Subcutaneous abdominal adipose tissue (tissue), 5 donors: ENCODE measurements around the gene MRGPRG.

Experiments used
- H3K27ac ChIP-seq: one replicate; pipeline ENCODE4 v1.7.0; 2013; ENCODE audit warnings: low read depth, mild to moderate bottlenecking, inconsistent platforms, low read length, moderate library complexity
- H3K27me3 ChIP-seq, 5 donors: one replicate each; pipeline ENCODE4 v1.7.0; 2013; ENCODE audit warnings: low read length in 5 of 5, inconsistent platforms in 1 of 5; ENCODE audit not compliant: control insufficient read depth in 5 of 5, insufficient read depth in 4 of 5
- H3K36me3 ChIP-seq, 5 donors: one replicate each; pipeline ENCODE4 v1.7.0; 2013; ENCODE audit warnings: low read length in 5 of 5; ENCODE audit not compliant: control insufficient read depth in 5 of 5, insufficient read depth in 5 of 5
- H3K4me1 ChIP-seq, 5 donors: one replicate each; pipeline ENCODE4 v1.7.0; 2013; ENCODE audit warnings: low read length in 5 of 5, mild to moderate bottlenecking in 3 of 5, moderate library complexity in 1 of 5; ENCODE audit not compliant: control insufficient read depth in 5 of 5, insufficient read depth in 5 of 5
- H3K4me3 ChIP-seq, 5 donors: one replicate each; pipeline ENCODE4 v1.7.0; 2013; ENCODE audit warnings: low read length in 5 of 5, low read depth in 1 of 5
- H3K9ac ChIP-seq, 5 donors: one replicate each; pipeline ENCODE4 v1.7.0; 2013; ENCODE audit warnings: low read length in 5 of 5, mild to moderate bottlenecking in 4 of 5, moderate library complexity in 3 of 5
- H3K9me3 ChIP-seq, 5 donors: one replicate each; pipeline ENCODE4 v1.7.0; 2013; ENCODE audit warnings: low read length in 5 of 5; ENCODE audit not compliant: control insufficient read depth in 5 of 5
- donor health status: healthy.
- donor health status: healthy.
- donor health status: healthy.
- donor health status: healthy.
- donor health status: healthy.

MRGPRG gene

DNA sequence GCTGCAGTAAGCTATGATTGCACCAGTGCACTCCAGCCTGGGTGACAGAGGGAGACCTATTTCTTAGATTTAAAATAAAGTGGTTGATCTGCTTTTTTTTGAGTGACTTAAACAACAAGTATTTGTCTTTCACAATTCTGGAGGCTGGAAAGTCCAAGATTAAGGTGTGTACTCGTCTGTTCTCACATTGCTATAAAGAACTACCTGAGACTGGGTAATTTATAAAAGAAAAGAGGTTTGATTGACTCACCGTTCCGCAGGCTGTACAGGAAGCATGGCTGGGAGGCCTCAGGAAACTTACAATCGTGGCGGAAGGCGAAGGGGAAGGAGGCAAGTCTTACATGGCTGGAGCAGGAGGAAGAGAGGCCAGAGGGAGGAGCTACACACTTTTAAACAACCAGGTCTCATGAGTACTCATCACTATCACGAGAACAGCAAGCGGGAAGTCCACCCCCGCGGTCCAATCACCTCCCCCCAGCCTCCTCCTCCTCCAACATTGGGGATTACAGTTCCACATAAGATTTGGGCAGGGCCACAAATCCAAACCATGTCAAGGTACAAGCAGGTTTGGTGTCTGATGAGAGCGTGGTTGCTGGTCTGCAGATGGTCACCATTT lies 33.8 kb downstream of the MRGPRG start:
- H3K4me1 ChIP-seq: no peaks in the 10 kb centered on the region
- H3K9me3 ChIP-seq: no peaks in the 10 kb centered on the region
- H3K4me3 ChIP-seq: no peak overlapping the region
- H3K27ac ChIP-seq: no peak overlapping the region
- peaks cover 0 to 5% (median 4%) of the 10 kb centered on the region in 5 donors for H3K27me3 ChIP-seq
- no peaks in the 10 kb centered on the region for H3K36me3 ChIP-seq
- no peak overlapping the region for H3K9ac ChIP-seq

DNA sequence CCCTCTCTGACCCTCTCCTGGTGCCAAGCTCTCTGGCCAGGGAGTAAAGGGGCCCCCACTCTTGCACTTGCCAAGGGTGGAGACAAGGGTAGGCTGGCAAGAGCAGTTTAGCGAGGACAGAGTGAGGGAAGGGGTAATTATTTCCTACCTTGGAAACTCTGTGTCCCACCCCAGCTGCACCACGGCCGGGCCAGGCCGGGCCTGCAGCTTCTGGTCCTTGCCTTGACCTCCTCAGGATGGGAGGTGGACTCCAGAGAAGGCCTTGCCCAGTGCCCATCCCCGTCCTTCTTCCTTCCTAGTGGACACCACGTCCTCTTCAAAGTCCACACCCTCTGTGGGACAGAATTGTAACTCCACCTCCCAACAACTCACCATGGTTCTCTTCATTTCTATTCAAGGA lies 35.1 kb downstream of the MRGPRG start:
- H3K9me3 ChIP-seq: no peaks in the 10 kb centered on the region
- H3K27me3 ChIP-seq: no peaks in the 10 kb centered on the region
- no peak overlapping the region for H3K9ac ChIP-seq
- no peaks in the 10 kb centered on the region for H3K4me1 ChIP-seq
- H3K36me3 ChIP-seq: no peaks in the 10 kb centered on the region
- no peak overlapping the region for H3K4me3 ChIP-seq
- no peak overlapping the region for H3K27ac ChIP-seq

DNA sequence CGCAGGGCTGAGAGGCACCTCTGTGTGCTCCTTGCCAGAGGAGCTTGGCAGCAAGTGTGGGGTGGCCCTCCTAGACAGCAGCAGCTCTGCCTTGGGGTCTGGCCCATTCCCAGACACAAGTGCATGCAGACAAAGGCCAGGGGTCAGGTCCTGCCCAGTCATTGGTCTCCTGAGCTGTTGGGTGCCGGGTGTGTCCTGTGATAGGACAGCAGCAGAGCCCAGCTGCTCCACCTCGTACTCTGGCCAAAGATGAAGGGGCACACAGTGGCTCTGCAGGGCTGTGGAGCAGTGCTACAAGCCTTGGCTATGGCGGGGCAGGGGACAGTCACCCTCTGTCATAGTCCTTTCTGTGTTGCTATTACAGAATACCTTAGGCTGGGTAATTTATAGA lies 36.2 kb downstream of the MRGPRG start:
- no peaks in the 10 kb centered on the region for H3K9me3 ChIP-seq

DNA sequence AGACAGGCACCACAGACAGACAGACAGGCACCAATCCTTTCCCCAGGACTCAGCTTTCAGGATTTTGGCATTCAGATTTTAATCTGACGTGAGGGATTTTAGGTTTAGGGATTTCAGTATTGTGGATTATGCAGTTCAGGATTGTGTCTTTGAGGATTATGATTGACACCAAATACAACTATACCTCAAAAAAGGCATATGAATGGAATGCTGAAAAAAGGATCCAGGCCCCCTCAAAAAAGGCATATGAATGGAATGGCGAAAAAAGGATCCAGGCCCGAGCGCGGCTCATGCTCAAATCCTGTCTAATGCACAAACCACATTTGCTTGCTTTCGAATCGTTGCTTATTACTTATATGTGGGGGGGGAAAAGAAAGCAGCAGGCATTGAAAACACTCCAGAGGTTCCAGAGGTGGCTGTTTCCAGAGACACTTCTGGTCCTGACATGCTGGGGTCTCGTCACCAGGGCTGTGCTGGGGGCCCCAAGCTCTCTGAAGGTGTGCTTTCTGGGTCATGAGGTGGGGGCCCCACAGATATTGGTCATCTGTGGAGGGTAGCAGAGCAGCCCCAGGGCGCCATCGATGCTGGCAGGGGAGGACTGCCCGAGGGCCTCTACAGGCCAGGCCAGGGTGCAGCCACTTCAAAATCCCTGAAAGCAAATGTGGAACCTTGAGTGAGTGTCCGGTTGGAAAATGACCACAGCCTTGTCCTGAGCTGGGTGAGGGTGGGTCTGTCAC lies 36.7 kb downstream of the MRGPRG start:
- H3K4me3 ChIP-seq: no peak overlapping the region
- no peak overlapping the region for H3K27ac ChIP-seq
- H3K4me1 ChIP-seq: no peaks in the 10 kb centered on the region
- no peaks in the 10 kb centered on the region for H3K36me3 ChIP-seq
- no peaks in the 10 kb centered on the region for H3K27me3 ChIP-seq
- H3K9me3 ChIP-seq: peaks cover 0 to under 1% (median 0%) of the 10 kb centered on the region in 5 donors
- no peak overlapping the region for H3K9ac ChIP-seq

More for the DNA sequence above, 36.2 kb downstream of the MRGPRG start:
- Histone ChIP-seq H3K9ac (no peak overlapping the region), H3K4me1 (no peaks in the 10 kb centered on the region), H3K27me3 (no peaks in the 10 kb centered on the region), H3K36me3 (no peaks in the 10 kb centered on the region), H3K4me3 (no peak overlapping the region), H3K27ac (no peak overlapping the region)

DNA sequence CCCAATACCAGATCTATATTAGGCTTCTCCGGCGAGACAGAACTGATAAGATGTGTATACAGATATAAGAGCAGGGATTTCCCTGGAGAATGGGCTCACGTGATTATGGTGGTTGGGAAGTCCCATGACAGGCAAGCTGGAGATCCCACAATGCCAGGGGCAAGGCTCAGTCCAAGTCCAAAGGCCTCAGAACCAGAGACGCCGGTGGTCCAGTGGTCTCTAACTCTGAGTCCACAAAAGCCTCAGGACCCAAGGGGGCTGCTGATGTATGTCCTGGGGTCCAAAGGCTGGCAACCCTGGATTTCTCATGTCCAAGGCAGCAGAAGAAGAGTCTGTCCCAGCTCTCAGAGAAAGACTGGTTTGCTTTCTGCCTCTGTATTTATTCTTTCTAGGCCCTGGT lies 37.7 kb downstream of the MRGPRG start:
- H3K27ac ChIP-seq: no peak overlapping the region
- no peak overlapping the region for H3K9ac ChIP-seq
- no peaks in the 10 kb centered on the region for H3K36me3 ChIP-seq
- no peaks in the 10 kb centered on the region for H3K27me3 ChIP-seq
- H3K4me1 ChIP-seq: no peaks in the 10 kb centered on the region
- peaks cover 0 to 11% (median 5%) of the 10 kb centered on the region in 5 donors for H3K9me3 ChIP-seq
- no peak overlapping the region for H3K4me3 ChIP-seq

DNA sequence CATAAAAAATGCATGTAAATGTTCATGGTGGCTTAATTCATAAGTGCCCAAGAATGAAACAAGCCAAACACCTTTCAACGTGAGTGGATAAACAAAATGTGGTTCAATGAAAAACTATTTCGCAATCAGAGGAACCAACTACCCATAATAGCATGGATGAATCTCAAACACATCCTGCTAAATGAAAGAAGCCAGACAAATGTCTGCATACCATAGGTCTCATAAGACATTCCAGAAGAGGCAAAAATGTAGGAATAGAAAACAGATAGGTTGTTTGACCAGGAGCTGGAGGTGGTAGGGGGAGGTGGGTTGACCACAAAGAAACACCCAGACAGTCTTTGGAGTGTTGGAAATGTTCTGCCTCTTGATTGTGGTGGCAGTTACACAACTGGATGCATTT lies 40.3 kb downstream of the MRGPRG start:
- H3K4me1 ChIP-seq: no peaks in the 10 kb centered on the region
- H3K27me3 ChIP-seq: no peaks in the 10 kb centered on the region
- peaks cover 0 to 11% (median 5%) of the 10 kb centered on the region in 5 donors for H3K9me3 ChIP-seq
- no peaks in the 10 kb centered on the region for H3K36me3 ChIP-seq
- H3K27ac ChIP-seq: no peak overlapping the region
- no peak overlapping the region for H3K9ac ChIP-seq
- H3K4me3 ChIP-seq: no peak overlapping the region

DNA sequence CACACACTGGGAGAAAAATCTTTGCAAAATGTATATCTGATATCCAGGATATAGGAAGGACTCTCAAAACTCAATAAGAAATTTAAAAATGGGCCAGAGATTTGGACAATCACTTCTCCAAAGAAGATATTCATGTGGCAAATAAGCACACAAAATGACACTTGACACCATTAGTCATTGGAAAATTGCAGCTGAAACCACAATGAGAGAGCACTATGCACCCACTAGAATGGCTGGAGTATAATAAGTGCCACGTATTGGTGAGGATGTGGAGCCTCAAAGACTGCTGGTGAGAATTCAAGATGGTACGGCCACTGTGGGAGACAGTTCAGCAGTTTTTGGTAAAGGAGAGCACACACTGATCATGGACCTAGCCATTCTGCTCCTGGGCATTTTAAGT lies 40.7 kb downstream of the MRGPRG start:
- H3K9ac ChIP-seq: no peak overlapping the region
- no peaks in the 10 kb centered on the region for H3K36me3 ChIP-seq
- no peak overlapping the region for H3K27ac ChIP-seq
- H3K4me3 ChIP-seq: no peak overlapping the region
- no peaks in the 10 kb centered on the region for H3K4me1 ChIP-seq
- no peaks in the 10 kb centered on the region for H3K27me3 ChIP-seq
- H3K9me3 ChIP-seq: peaks cover 0 to 11% (median 5%) of the 10 kb centered on the region in 5 donors

DNA sequence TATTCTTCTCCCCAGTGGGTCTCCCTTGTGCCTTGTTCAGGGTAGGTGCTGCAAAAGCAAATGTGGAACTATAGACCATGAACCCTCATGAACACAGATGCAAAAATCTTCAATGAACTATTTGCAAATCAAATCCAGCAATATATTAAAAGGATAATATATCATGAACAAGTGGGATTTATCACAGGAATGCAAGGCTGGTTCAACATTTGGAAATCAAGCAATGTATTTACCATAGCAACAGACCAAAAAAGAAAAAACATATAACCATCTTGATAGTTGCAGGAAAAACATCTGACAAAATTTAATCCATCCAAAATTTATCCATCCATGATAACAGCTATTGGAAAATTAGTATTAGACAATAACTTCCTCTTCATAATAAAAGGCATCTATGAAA lies 42.1 kb downstream of the MRGPRG start:
- Histone ChIP-seq H3K4me3 (no peak overlapping the region), H3K9ac (no peak overlapping the region), H3K4me1 (no peaks in the 10 kb centered on the region), H3K27ac (no peak overlapping the region), H3K9me3 (peaks cover 0 to 11% (median 5%) of the 10 kb centered on the region in 5 donors), H3K36me3 (no peaks in the 10 kb centered on the region), H3K27me3 (no peaks in the 10 kb centered on the region)

DNA sequence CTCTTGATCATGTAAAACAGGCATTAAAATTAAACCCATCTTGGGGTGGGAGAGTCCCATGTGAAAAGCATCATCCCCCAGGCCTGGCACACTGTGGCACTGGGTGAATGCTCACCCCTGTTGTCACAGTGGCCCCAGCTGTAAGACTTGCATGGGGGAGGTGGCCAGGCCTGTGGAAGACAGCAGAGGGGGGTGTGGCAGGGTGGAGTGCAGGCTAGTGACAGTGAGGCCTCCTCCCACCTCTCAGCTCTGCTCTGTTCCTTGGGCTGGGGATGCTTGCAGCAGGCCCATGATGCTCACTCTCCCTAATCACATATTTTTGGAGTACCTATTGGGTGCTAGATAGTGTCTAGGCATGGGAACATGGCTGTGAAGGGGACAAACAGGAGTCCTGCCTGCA lies 43.4 kb downstream of the MRGPRG start:
- no peak overlapping the region for H3K27ac ChIP-seq

DNA sequence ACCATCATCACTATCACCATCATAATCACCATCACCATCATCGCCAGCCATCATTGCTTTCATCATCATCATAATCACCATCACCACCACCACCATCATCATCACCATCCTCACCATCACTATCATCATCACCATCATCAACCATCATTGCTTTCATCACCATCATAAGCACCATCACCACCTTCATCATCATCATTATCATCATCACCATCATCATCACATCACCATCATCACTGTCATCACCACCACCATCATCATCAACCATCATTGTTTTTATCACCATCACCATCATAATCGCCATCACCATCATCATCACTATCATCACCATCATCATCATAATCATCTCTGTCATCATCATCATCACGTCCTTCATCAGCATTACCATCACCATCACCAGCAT lies 44.2 kb downstream of the MRGPRG start:
- Histone ChIP-seq H3K27ac (no peak overlapping the region), H3K9me3 (peaks cover 0 to 11% (median 5%) of the 10 kb centered on the region in 5 donors), H3K36me3 (no peaks in the 10 kb centered on the region), H3K27me3 (no peaks in the 10 kb centered on the region), H3K4me1 (peaks cover 2 to 8% (median 8%) of the 10 kb centered on the region in 5 donors), H3K9ac (no peak overlapping the region), H3K4me3 (no peak overlapping the region)

More for the DNA sequence above, 43.4 kb downstream of the MRGPRG start:
- no peaks in the 10 kb centered on the region for H3K36me3 ChIP-seq
- H3K4me3 ChIP-seq: no peak overlapping the region
- H3K27me3 ChIP-seq: no peaks in the 10 kb centered on the region
- no peak overlapping the region for H3K9ac ChIP-seq
- H3K9me3 ChIP-seq: peaks cover 0 to 11% (median 5%) of the 10 kb centered on the region in 5 donors
- H3K4me1 ChIP-seq: peaks cover 0 to under 1% (median 0%) of the 10 kb centered on the region in 5 donors
